Mucosa of descending colon (tissue), 3 donors: ENCODE results near the gene FSTL4. TPM values are rescaled to one million over a fixed set of nuclear protein-coding genes. Genes with fewer than 3 reads are reported as not detected.
"Not testable (repeated sequence)": the region's sequence is repeated elsewhere in the genome, so short reads cannot be mapped to it uniquely, and the experiment has no call there.

Source experiments
- ATAC-seq: fragments of 200-7000 bp; cut with Tn5 transposase; one replicate; pipeline ENCODE4 v1.9.1; 2020; ENCODE audit warnings: mild to moderate bottlenecking, moderate library complexity
- DNase-seq, 3 donors: peaks; one replicate each; pipeline ENCODE4 v3.0.0-alpha.2; 2020
- H3K36me3 ChIP-seq: fragments of 200-600 bp; one replicate; pipeline ENCODE4 v1.8.0; 2021; ENCODE audit warnings: low read depth, mild to moderate bottlenecking
- H3K4me1 ChIP-seq: fragments of 200-600 bp; one replicate; pipeline ENCODE4 v1.8.0; 2021; ENCODE audit warnings: low read depth, mild to moderate bottlenecking
- H3K4me3 ChIP-seq: fragments of 200-600 bp; one replicate; pipeline ENCODE4 v1.8.0; 2021; ENCODE audit warnings: mild to moderate bottlenecking
- H3K9me3 ChIP-seq: fragments of 200-600 bp; one replicate; pipeline ENCODE4 v1.8.0; 2021; ENCODE audit warnings: mild to moderate bottlenecking
- intact Hi-C, 2 donors: fragments of 100-400 bp; cut with DNase I in 1 of 2; cut with micrococcal nuclease in 1 of 2; formaldehyde crosslinking; loops; one replicate each; pipeline versions ENCODE4 v1.11.0 to v1.11.1; 2022; cut with DNase I, micrococcal nuclease
- total RNA-seq, 3 donors: library from RNA; stranded (reverse); fragmentation: NEBNext Ultra II Directional in 2 of 3; extraction: Animal tissue kit (Norgen Biotek cat#: 25700) in 2 of 3; gene quantifications; one replicate each; pipeline versions ENCODE4 v1.2.1 to v1.2.4, GENCODE V29; 2021 to 2023
- TF ChIP-seq, protein P1 (sequence below): fragments of 200-600 bp; IDR thresholded peaks from one replicate; pipeline ENCODE4 v1.8.0; 2022; ENCODE audit warnings: antibody characterized with exemption, mild to moderate bottlenecking
- donor health status: DM: no; HTN: no; CAD: no; lungs with moderate emphysema.
- donor health status: DM: no; HTN: no; CAD: no.
- donor health status: DM: no; HTN: yes; CAD: no.

FSTL4 gene
- total RNA-seq, 3 donors from 2014 or later, result 0.29 to 0.77 (median 0.57) TPM

DNA sequence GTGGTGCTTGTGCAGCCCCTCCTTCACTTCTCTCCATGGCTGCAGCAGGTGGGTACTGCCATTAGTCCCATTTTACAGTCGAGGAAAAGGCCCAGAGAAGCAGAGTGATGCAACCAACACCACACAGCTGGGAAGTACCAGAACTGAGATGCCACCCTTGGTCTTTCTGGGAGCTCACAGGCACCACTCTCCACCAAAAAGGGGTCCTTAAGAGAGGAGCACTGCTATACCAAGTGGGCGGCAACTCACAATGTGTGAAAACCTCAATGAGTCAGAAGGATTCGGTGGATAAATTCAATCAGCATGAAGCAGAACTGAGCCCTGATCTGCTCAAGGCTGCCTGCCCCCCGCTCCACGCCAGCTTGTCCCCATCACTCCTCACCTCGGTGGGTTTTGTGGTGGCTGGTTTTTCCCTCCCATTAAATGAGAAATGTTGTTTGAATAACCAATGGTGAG is 213.7 kb downstream of the FSTL4 start:
- Histone ChIP-seq H3K4me3 (no peak overlapping the region), H3K4me1 (no peaks in the 10 kb centered on the region), H3K36me3 (no peaks in the 10 kb centered on the region), H3K9me3 (no peaks in the 10 kb centered on the region)
- TF ChIP-seq, protein P1, sequence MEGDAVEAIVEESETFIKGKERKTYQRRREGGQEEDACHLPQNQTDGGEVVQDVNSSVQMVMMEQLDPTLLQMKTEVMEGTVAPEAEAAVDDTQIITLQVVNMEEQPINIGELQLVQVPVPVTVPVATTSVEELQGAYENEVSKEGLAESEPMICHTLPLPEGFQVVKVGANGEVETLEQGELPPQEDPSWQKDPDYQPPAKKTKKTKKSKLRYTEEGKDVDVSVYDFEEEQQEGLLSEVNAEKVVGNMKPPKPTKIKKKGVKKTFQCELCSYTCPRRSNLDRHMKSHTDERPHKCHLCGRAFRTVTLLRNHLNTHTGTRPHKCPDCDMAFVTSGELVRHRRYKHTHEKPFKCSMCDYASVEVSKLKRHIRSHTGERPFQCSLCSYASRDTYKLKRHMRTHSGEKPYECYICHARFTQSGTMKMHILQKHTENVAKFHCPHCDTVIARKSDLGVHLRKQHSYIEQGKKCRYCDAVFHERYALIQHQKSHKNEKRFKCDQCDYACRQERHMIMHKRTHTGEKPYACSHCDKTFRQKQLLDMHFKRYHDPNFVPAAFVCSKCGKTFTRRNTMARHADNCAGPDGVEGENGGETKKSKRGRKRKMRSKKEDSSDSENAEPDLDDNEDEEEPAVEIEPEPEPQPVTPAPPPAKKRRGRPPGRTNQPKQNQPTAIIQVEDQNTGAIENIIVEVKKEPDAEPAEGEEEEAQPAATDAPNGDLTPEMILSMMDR, result no peak
- DNase-seq (no peak), ATAC-seq (no peak)
- intact Hi-C loops, result no loop called here

DNA sequence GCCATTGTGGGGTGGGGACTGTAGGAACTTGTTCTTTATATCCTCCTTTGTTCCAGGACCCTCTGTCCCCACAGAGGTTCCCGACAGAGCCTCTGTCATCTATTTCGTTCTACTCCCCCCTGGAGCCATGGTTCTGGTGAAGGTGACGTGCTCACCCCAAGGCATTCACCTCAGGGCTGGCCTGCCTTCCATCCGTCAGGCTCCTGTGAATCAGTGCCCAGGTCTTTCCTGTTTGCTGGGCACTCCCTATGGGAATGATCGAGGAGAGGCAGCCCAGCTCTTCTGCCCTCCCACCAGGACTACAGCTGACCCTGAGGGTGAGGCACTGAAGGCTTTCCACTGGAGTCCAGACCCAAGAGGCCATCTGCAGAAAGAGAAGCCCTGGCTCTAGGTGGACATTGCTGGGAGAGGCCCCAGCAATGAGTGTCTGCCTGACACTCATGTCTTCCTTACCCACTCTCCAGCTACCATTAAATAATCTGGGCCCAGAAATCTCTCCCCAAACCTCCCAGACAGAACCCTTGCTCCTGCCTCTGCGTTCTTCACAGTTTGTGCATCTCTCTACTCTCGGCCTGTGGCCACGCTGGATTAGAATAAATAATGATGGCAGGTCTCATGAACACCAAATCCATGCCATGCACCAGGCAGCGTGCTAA is 214.2 kb downstream of the FSTL4 start:
- intact Hi-C loops, result no loop called here
- Histone ChIP-seq H3K36me3 (no peaks in the 10 kb centered on the region), H3K9me3 (no peaks in the 10 kb centered on the region), H3K4me3 (no peak overlapping the region), H3K4me1 (no peaks in the 10 kb centered on the region)
- TF ChIP-seq, protein P1, result no peak
- no peak for ATAC-seq
- no peak for DNase-seq

DNA sequence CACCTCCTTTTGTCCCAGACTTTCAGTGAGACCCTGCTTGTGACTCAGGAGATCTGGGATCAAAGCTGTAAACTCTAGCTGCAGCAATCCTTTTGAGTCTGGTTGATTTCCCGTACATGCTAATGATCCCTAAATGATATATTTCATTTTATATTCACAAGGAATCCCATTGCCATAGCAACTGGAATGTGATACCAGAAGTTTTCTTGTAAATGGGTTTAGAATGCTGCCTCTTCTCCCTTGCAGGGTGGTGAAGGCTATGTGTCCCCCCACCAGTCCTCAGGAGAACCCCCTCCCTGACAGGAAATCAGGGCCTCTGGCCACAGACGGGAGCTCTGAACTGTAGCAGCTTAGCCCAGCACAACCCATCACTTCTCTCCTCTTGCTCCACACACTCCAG is 215.0 kb downstream of the FSTL4 start:
- intact Hi-C loops, result no loop called here
- Histone ChIP-seq H3K4me1 (no peaks in the 10 kb centered on the region), H3K36me3 (no peaks in the 10 kb centered on the region), H3K9me3 (no peaks in the 10 kb centered on the region), H3K4me3 (no peak overlapping the region)
- no peak for ATAC-seq
- DNase-seq, result no peak
- TF ChIP-seq, protein P1, result no peak

DNA sequence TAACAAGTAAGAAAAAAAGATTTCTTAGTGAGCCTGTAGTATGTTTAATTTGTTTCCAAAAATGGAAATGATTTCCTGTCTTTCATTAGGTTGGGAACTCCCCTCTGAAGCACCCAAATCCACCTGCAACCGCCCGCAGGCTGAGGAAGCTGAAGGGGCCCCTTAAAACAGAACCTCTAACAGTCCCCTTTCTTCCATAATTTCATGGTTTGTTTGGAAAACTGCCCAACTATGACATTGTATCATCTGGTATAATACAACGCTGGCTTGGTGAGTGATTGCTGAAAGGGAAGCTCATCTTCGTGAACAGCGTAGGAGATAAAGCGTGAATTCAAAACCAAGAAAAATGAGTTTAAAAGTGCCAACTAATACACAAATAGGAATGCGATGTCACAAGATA is 215.5 kb downstream of the FSTL4 start:
- Histone ChIP-seq H3K9me3 (no peaks in the 10 kb centered on the region), H3K36me3 (no peaks in the 10 kb centered on the region), H3K4me3 (no peak overlapping the region), H3K4me1 (no peaks in the 10 kb centered on the region)
- no peak for ATAC-seq
- DNase-seq, result no peak
- TF ChIP-seq, protein P1, result no peak
- intact Hi-C loops, result no loop called here

DNA sequence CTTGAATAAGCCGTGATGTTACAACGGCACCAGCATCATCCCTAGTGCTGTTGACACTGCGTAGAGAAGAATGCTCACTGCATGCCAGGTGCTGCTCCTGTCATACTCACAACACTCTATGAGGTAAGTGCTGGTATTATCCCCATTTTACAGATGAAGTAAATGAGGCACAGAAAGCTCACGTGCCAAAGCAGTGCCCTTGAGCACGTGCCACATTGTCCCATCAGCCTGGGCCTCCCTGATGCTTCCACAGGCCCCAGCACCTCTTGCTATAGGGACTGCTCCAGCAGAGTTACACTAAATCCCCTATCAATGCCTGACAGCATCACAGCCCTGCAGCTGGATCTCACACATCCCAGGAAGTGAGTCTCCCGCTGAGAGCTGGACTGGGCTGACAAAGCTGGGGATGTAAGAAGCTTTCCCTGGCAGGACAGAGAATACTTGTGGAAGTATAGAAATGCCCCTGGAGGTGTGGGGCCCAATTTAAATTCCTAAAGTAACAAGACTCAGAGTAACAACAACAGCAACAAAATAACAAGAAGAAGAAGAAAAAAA is 216.1 kb downstream of the FSTL4 start:
- DNase-seq, result no peak
- TF ChIP-seq, protein P1, result no peak
- no peaks in the 10 kb centered on the region for H3K4me1 ChIP-seq
- no peaks in the 10 kb centered on the region for H3K9me3 ChIP-seq
- H3K4me3 ChIP-seq, result no peak overlapping the region
- H3K36me3 ChIP-seq, result no peaks in the 10 kb centered on the region
- no peak for ATAC-seq
- intact Hi-C loops, result no loop called here

DNA sequence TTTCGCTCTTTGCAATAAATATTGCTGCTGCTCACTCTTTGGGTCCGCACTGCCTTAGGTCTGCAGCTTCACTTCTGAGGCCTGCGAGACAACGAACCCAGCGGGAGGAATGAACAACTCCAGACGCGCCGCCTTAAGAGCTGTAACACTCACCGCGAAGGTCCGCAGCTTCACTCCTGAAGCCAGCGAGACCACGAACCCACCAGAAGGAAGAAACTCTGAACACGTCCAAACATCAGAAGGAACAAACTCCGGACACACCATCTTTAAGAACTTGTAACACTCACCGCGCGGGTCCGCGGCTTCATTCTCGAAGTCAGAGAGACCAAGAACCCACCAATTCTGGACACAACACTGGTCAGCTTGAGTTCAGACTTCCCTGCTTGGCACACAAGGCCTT is 217.1 kb downstream of the FSTL4 start:
- H3K9me3 ChIP-seq, H3K36me3 ChIP-seq, ATAC-seq, H3K4me3 ChIP-seq, intact Hi-C loops, H3K4me1 ChIP-seq, DNase-seq: not testable (repeated sequence)

DNA sequence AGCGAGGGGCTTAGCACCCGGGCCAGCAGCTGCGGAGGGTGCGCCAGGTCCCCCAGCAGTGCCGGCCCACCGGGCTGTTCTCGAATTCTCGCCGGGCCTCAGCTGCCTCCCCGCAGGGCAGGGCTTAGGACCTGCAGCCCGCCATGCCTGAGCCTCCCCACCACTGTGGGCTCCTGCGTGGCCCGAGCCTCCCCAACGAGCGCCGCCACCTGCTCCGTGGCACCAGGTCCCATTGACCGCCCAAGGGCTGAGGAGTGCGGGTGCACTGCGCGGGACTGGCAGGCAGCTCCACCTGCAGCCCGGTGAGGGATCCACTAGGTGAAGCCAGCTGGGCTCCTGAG is 217.9 kb downstream of the FSTL4 start:
- DNase-seq, H3K36me3 ChIP-seq, H3K4me3 ChIP-seq, H3K9me3 ChIP-seq, H3K4me1 ChIP-seq, ATAC-seq, intact Hi-C loops: not testable (repeated sequence)
